Fibroblast of lung (primary cell): Measurements from ENCODE around the gene ATP2B3. TPM values are rescaled to one million over a fixed set of nuclear protein-coding genes. Genes with fewer than 3 reads are reported as not detected.

Experiments used
- DNase-seq, 2 donors: peaks; one replicate each; pipeline versions ENCODE4 v3.0.0 to v3.0.0-alpha.2; 2010; ENCODE audit warnings: low read depth in 2 of 2
- H2AFZ ChIP-seq: 2 replicates; pipeline ENCODE4 v1.5.1; 2012; ENCODE audit warnings: low read length, control low read depth, inconsistent platforms
- H3K27ac ChIP-seq: 2 replicates; pipeline ENCODE4 v1.5.1; 2011; ENCODE audit warnings: low read length, control low read depth; ENCODE audit not compliant: insufficient read depth
- H3K27me3 ChIP-seq: 2 replicates; pipeline ENCODE4 v1.5.1; 2011; ENCODE audit warnings: mild to moderate bottlenecking, low read length; ENCODE audit not compliant: control insufficient read depth, insufficient read depth
- H3K36me3 ChIP-seq: 2 replicates; pipeline ENCODE4 v1.5.1; 2011; ENCODE audit warnings: low read length; ENCODE audit not compliant: control insufficient read depth, insufficient read depth
- H3K4me1 ChIP-seq: 2 replicates; pipeline ENCODE4 v1.5.1; 2011; ENCODE audit warnings: low read length; ENCODE audit not compliant: control insufficient read depth, insufficient read depth; ENCODE audit errors: extremely low read depth
- H3K4me2 ChIP-seq: 2 replicates; pipeline ENCODE4 v1.5.1; 2011; ENCODE audit warnings: low read length, control low read depth; ENCODE audit not compliant: insufficient read depth; ENCODE audit errors: extremely low read depth
- H3K4me3 ChIP-seq, 4 experiments: fragments of 200-600 bp in 1 of 4; sonication (generic) in 1 of 4; replicated peaks in 1 of 4; 2 replicates each; pipeline ENCODE4 v1.5.1; 2011 to 2016; ENCODE audit warnings: low read length in 4 of 4, low read depth in 3 of 4, mild to moderate bottlenecking in 3 of 4, control low read depth in 2 of 4, inconsistent platforms in 1 of 4, mixed read lengths in 1 of 4; ENCODE audit not compliant: insufficient read depth in 1 of 4; ENCODE audit errors: control extremely low read depth in 1 of 4
- H3K79me2 ChIP-seq: 2 replicates; pipeline ENCODE4 v1.5.1; 2012; ENCODE audit warnings: mild to moderate bottlenecking, low read length, inconsistent platforms; ENCODE audit not compliant: control insufficient read depth, insufficient read depth
- H3K9ac ChIP-seq: 2 replicates; pipeline ENCODE4 v1.5.1; 2011; ENCODE audit warnings: mild to moderate bottlenecking, low read length, control low read depth; ENCODE audit not compliant: insufficient read depth
- H3K9me3 ChIP-seq: 2 replicates; pipeline ENCODE4 v1.5.1; 2012; ENCODE audit warnings: low read depth, low read length; ENCODE audit not compliant: control insufficient read depth, insufficient read depth
- H4K20me1 ChIP-seq: 2 replicates; pipeline ENCODE4 v1.5.1; 2011; ENCODE audit warnings: low read length; ENCODE audit not compliant: control insufficient read depth, insufficient read depth; ENCODE audit errors: extremely low read depth
- CTCF ChIP-seq, 2 donors: IDR thresholded peaks in 1 of 2; conservative IDR thresholded peaks in 1 of 2; 1 replicate in 1 of 2; 2 replicates in 1 of 2; pipeline ENCODE4 v1.5.1; 2011 to 2012; ENCODE audit warnings: low read length in 2 of 2, control low read depth in 1 of 2, inconsistent platforms in 1 of 2, low read depth in 1 of 2, mild to moderate bottlenecking in 1 of 2
- EZH2 ChIP-seq: IDR thresholded peaks from 2 replicates; pipeline ENCODE4 v1.5.1; 2012; ENCODE audit warnings: low read length, control low read depth, mild to moderate bottlenecking; ENCODE audit errors: missing control alignments
- polyA plus RNA-seq, 2 donors: library from polyadenylated mRNA; depleted of rRNA in 1 of 2; stranded (reverse) in 1 of 2; unstranded in 1 of 2; fragments of >200 nt; gene quantifications; 2 replicates each; pipeline ENCODE4 v1.2.1, GENCODE V29; 2011 to 2012; ENCODE audit warnings: missing spikeins in 1 of 2
- total RNA-seq: library from RNA; depleted of rRNA; stranded (reverse); fragments of >200 nt; gene quantifications from 2 replicates; pipeline ENCODE4 v1.2.1, GENCODE V29; 2014

ATP2B3 gene
- total and polyA plus RNA-seq, 2 donors (not counting 1 experiment from before 2014, with no cell fraction given) = not detected

- Histone ChIP-seq H3K4me2 (no peak overlapping the region), H3K36me3 (no peaks in the 10 kb centered on the region), H3K4me1 (peaks cover 19% of the 10 kb centered on the region), H4K20me1 (no peaks in the 10 kb centered on the region), H3K79me2 (no peaks in the 10 kb centered on the region), H3K9ac (no peak overlapping the region), H3K4me3 (no peak overlapping the region), H2AFZ (no peak overlapping the region), H3K9me3 (no peaks in the 10 kb centered on the region), H3K27ac (no peak overlapping the region), H3K27me3 (no peaks in the 10 kb centered on the region)
- TF ChIP-seq EZH2 (no peak), CTCF (conservative IDR thresholded peaks at IDR 0.05 in 1 of 2, IDR thresholded peaks at IDR 0.05 in 1 of 2; ENCODE audit: low read depth in 1 of 2, low read length in 2 of 2) (no peak)
- DNase-seq = no peak
Measured at GRCh38 chrX:153478746-153479145, 38.7 kb upstream of the ATP2B3 start.

- Histone ChIP-seq H3K4me3 (no peak overlapping the region), H3K27ac (no peak overlapping the region), H3K9ac (no peak overlapping the region), H2AFZ (no peak overlapping the region), H4K20me1 (no peaks in the 10 kb centered on the region), H3K9me3 (no peaks in the 10 kb centered on the region), H3K27me3 (no peaks in the 10 kb centered on the region), H3K4me2 (no peak overlapping the region), H3K79me2 (no peaks in the 10 kb centered on the region), H3K36me3 (no peaks in the 10 kb centered on the region), H3K4me1 (peaks cover 10% of the 10 kb centered on the region)
- DNase-seq = no peak
- TF ChIP-seq EZH2 (no peak), CTCF (conservative IDR thresholded peaks at IDR 0.05 in 1 of 2, IDR thresholded peaks at IDR 0.05 in 1 of 2; ENCODE audit: low read depth in 1 of 2, low read length in 2 of 2) (no peak)
Measured at GRCh38 chrX:153481043-153481442, 36.4 kb upstream of the ATP2B3 start.

- Histone ChIP-seq H3K4me1 (no peaks in the 10 kb centered on the region), H3K36me3 (no peaks in the 10 kb centered on the region), H3K4me2 (no peak overlapping the region), H3K79me2 (no peaks in the 10 kb centered on the region), H2AFZ (no peak overlapping the region), H3K9me3 (no peaks in the 10 kb centered on the region), H3K9ac (no peak overlapping the region), H3K27ac (no peak overlapping the region), H3K4me3 (no peak overlapping the region), H4K20me1 (no peaks in the 10 kb centered on the region), H3K27me3 (no peaks in the 10 kb centered on the region)
- DNase-seq = no peak
- TF ChIP-seq CTCF (conservative IDR thresholded peaks at IDR 0.05 in 1 of 2, IDR thresholded peaks at IDR 0.05 in 1 of 2; ENCODE audit: low read depth in 1 of 2, low read length in 2 of 2) (no peak), EZH2 (no peak)
Measured at GRCh38 chrX:153482376-153483015, 34.9 kb upstream of the ATP2B3 start.
